Stimulated activated CD8-positive, alpha-beta memory T cell treated with anti-CD3 and anti-CD28 coated beads, Interleukin-4, amount 100 ng/mL, for 1 hour (primary cell): ENCODE results near the gene ALKAL2.

ENCODE experiments used
- DNase-seq, 2 donors: peaks; one replicate each; pipeline ENCODE4 v3.0.0-alpha.2; 2020; ENCODE audit warnings: low read depth in 2 of 2, low spot score in 1 of 2

Gene ALKAL2

GRCh38 chr2:248724-249123 lies 39.2 kb downstream of the ALKAL2 start:
- DNase-seq: no peak

DNA sequence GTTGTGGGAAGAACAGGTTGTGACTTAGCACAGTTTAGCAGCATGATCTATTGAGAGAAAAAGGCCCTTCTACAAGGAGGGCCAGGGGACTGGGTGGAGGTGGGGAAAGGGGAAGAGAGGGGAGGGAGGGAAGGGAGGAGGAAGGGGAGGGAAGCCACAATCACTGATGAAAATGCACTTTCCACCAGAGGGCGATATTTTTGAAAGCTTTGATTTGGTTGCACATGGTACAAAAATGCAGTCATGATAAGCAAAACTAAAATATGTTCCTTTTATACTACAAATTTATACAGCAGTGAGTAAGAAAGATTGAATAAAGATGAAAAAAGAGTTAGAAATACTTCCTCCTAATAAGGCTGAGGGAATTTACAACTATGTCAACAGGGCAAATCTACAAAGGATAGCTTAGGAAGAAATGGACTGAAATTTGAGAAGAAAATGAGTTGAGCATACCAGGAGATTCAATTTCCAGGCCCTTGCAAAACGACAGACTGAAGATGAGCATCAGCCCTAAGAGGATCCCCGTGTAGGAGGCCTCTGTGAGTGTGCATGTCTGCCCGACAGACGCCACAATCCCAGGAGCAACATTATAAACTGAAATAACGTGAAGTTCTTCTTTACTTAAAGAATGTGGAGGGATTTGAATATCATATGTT lies 41.3 kb downstream of the ALKAL2 start:
- no peak for DNase-seq

DNA sequence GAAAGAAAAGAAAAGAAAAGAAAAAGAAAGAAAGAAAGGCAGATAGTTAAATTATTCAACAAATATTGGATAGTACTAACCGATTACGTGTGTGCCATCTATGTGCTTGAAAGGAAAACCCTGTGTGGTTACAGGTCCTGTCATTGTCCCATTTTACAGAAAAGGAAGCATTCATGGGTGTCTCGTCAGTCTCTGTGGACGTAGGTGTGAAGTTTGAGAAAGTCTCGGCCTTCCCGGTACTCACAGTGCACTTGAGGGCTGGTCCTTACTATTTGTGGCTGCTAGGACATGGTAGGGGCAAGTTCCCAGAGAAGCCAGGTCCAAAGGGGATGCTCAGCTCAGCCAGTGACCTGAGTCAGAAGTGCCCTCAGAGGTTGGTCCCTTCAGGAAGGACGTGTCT lies 43.3 kb downstream of the ALKAL2 start:
- DNase-seq: no peak

DNA sequence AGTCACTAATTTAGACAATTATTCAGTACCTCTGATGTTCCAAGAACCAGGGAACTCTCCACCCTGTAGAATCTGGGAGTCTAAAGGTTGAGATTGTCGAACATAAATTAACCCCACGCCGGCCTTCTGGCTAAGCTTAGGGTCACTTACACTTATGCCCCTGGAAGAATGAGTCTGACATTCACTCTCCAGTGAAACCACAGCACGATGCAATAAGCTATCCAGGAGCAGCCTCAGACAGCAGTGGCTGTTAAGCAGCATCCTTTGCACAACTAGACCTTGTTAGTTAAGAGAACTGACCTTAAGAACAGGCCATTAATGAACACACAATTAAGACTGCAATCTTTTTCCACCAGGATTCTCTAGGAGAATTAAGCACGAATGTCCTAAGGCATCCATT lies 49.0 kb downstream of the ALKAL2 start:
- DNase-seq: no peak

DNA sequence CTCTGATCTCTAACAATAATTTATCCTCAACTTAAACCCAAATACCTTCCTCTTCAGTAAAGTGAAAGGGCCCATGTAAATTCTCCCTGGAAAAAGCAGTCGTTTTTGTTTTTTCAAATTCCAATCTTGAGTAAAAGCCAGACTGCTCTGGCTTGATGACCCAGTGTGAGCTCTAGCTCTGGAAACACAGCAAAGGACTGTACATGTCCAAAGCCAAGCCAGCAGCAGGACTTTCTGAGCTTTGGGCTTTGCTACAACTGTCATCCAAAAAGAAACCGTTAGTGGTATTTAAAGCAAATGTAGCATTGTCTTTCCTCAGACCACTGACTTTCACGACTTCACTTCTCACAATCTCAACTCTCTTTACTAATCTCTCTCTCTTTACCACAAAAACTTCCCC lies 49.5 kb downstream of the ALKAL2 start:
- DNase-seq: no peak

DNA sequence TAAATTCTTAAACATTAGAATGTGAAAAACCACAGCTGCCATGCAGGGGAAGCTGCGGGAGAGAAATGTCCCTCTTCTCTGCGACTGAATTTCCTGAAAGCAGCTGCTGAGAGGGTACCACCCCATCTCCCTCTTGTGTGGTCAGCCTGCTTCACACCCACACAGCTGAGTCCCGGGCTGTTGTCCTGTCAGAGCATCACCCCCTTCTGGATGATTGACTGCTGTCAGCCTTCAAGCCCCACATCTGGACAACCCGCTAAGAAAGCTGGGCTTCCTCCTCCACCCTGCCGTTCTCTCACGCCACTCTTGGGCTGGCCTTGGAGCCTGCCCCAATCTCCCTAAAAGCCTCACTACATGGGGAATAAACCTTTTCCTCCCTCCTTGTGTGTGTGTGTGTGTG lies 50.0 kb downstream of the ALKAL2 start:
- DNase-seq: no peak

DNA sequence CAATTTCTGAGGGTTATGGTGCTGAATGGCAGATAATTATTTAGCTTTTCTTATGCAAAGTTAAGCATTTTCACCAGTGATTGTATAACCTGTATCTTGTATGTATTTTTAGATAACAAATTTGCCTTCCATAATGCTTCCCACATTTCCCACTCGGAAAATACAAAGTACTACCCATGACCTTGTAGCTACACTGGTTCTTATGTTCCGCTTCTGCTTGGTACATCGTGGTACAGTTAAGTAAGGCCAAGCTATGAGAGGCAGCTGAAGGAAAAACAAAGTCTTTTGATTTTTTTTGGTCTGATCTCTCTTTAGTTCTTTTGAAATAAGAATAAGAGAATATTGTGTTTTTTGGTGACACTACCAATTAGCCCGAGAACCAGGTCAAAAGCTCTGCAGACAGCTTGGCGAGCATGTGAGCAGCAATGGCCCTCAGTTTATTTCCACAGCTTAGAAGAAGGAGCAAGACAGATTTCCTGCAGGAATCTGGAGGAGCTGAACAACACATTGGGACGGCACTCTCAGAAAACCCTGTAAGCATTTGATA lies 50.8 kb downstream of the ALKAL2 start:
- DNase-seq: no peak

GRCh38 chr2:234421-234820 lies 53.5 kb downstream of the ALKAL2 start:
- DNase-seq: no peak

DNA sequence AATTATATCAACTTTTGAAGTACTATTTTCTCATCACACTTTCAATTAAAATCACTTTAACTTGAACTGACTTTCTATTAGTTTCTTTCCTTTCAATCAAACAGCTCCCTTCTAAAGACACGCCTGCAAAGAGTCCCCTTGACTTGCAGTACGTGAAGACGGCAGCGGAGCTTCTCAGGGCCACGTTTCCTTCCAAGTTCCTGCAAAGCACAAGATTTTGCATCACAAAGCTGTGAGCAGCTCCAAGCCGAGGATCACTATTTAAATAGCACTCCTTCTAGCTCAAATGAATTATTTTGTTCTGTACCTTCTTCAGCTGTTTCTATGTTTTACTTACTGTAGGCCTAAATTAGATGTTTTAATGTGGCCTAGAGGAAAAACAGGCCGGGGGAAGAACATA lies 54.9 kb downstream of the ALKAL2 start:
- DNase-seq: no peak

- DNase-seq: no peak
Measured at GRCh38 chr2:231521-232185, 56.2 kb downstream of the ALKAL2 start.
